Keratinocyte (primary cell): Measurements from ENCODE around the gene HAUS1. TPM values are rescaled to one million over a fixed set of nuclear protein-coding genes. Genes with fewer than 3 reads are reported as not detected.

Source experiments
- DNase-seq: peaks from one replicate; pipeline ENCODE4 v3.0.0-alpha.2; 2011; ENCODE audit warnings: low read depth, missing footprints, low spot score
- FAIRE-seq: peaks from 2 replicates; lab custom pipeline; 2011; peaks lifted over from hg19 to GRCh38; lab: Jason Lieb, UNC
- H2AFZ ChIP-seq: 2 replicates; pipeline ENCODE4 v1.6.0; 2012; ENCODE audit warnings: low read length, control low read depth, inconsistent platforms; ENCODE audit not compliant: control insufficient read depth
- H3K27ac ChIP-seq: 2 replicates; pipeline ENCODE4 v1.5.1; 2011; ENCODE audit warnings: low read length; ENCODE audit not compliant: control insufficient read depth, insufficient read depth
- H3K27me3 ChIP-seq: 3 replicates; pipeline ENCODE4 v1.6.0; 2011; ENCODE audit warnings: low read length; ENCODE audit not compliant: control insufficient read depth, insufficient read depth; ENCODE audit errors: extremely low read depth
- H3K36me3 ChIP-seq, 2 experiments: 2 replicates in 1 of 2; 3 replicates in 1 of 2; pipeline ENCODE4 v1.5.1; 2011; ENCODE audit warnings: low read length in 2 of 2, mild to moderate bottlenecking in 1 of 2; ENCODE audit not compliant: control insufficient read depth in 2 of 2, insufficient read depth in 2 of 2; ENCODE audit errors: extremely low read depth in 1 of 2
- H3K4me1 ChIP-seq: 3 replicates; pipeline ENCODE4 v1.5.1; 2011; ENCODE audit warnings: low read length; ENCODE audit not compliant: control insufficient read depth, insufficient read depth; ENCODE audit errors: extremely low read depth
- H3K4me2 ChIP-seq: 3 replicates; pipeline ENCODE4 v1.6.0; 2011; ENCODE audit warnings: low read depth, low read length; ENCODE audit not compliant: control insufficient read depth, insufficient read depth; ENCODE audit errors: extremely low read depth
- H3K4me3 ChIP-seq, 3 experiments: fragments of 200-600 bp in 1 of 3; sonication (generic) in 1 of 3; 2 replicates in 2 of 3; 3 replicates in 1 of 3; pipeline ENCODE4 v1.5.1; 2011 to 2016; ENCODE audit warnings: low read length in 3 of 3, mild to moderate bottlenecking in 3 of 3, control low read depth in 2 of 3, inconsistent platforms in 1 of 3, low read depth in 1 of 3, mixed read lengths in 1 of 3, mixed run types in 1 of 3, moderate library complexity in 1 of 3; ENCODE audit not compliant: control insufficient read depth in 2 of 3, insufficient read depth in 2 of 3; ENCODE audit errors: extremely low read depth in 1 of 3
- H3K79me2 ChIP-seq: 2 replicates; pipeline ENCODE4 v1.6.0; 2012; ENCODE audit warnings: low read length; ENCODE audit not compliant: control insufficient read depth, insufficient read depth
- H3K9ac ChIP-seq: 3 replicates; pipeline ENCODE4 v1.6.0; 2011; ENCODE audit warnings: low read length; ENCODE audit not compliant: control insufficient read depth, insufficient read depth; ENCODE audit errors: extremely low read depth
- H3K9me1 ChIP-seq: 3 replicates; pipeline ENCODE4 v1.6.0; 2011; ENCODE audit warnings: low read length; ENCODE audit not compliant: control insufficient read depth, insufficient read depth; ENCODE audit errors: extremely low read depth
- H3K9me3 ChIP-seq: 2 replicates; pipeline ENCODE4 v1.5.1; 2012; ENCODE audit warnings: low read depth, low read length; ENCODE audit not compliant: control insufficient read depth
- H4K20me1 ChIP-seq: 3 replicates; pipeline ENCODE4 v1.6.0; 2011; ENCODE audit warnings: low read length; ENCODE audit not compliant: control insufficient read depth, insufficient read depth; ENCODE audit errors: extremely low read depth
- EZH2 ChIP-seq: IDR thresholded peaks from one replicate; pipeline ENCODE4 v1.6.1; 2012; ENCODE audit warnings: inconsistent platforms, mild to moderate bottlenecking, low read length, moderate library complexity
- dilution Hi-C: fragments of 300-500 bp; cut with MboI; formaldehyde crosslinking; loops from one replicate; pipeline ENCODE4 v1.7.0; 2020; ENCODE audit warnings: low sequenced_read_pairs; ENCODE audit not compliant: extremely low pct_ligation_motif_present
- polyA plus RNA-seq, 5 experiments: library from polyadenylated mRNA; depleted of rRNA in 3 of 5; stranded (reverse) in 3 of 5; stranded (forward) in 1 of 5; unstranded in 1 of 5; fragments of >200 nt; gene quantifications; 1 replicate in 1 of 5; 2 replicates in 3 of 5; 3 replicates in 1 of 5; pipeline versions ENCODE4 v1.2.1 to v1.2.3, GENCODE V29; 2011 to 2012; ENCODE audit warnings: missing spikeins in 2 of 5, low read depth in 1 of 5, low replicate concordance in 1 of 5
- TF ChIP-seq, protein P1 (sequence below), 3 experiments: IDR thresholded peaks in 1 of 3; conservative IDR thresholded peaks in 1 of 3; optimal IDR thresholded peaks in 1 of 3; 2 replicates in 2 of 3; 3 replicates in 1 of 3; pipeline versions ENCODE3 to v1.5.1; 2011; ENCODE audit warnings: low read length in 3 of 3, mild to moderate bottlenecking in 3 of 3, moderate library complexity in 2 of 3, control low read depth in 1 of 3, inconsistent platforms in 1 of 3; ENCODE audit not compliant: insufficient read depth in 2 of 3; ENCODE audit errors: extremely low read depth in 1 of 3

HAUS1 gene
- polyA plus RNA-seq, 1 donor (not counting 4 experiments of a cell fraction or from before 2014, with no cell fraction given): 39.5 TPM

DNA sequence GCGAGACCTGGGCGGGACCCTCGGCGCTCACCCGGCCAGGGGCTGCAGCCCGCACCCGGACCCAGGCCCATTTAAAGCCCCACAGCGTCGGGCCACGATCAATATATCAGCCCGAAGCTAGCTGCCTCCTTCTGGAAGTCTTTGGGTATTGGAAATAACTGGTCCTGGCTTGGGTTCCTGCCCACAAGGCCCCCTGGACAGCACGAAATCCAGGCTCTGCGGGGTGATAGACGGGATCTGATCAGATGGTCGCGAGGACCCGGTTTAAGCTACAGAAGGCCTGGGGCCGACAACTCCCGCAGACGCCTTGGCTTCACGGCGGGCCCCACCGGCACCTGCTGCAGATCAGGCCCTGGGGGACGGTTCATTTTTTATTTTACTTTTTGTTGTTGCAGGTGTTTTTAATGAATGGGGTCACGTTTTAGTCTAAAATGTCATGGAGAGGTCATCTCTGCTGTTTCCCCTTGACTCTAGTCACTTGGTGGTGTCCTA is 31.8 kb upstream of the HAUS1 start:
- dilution Hi-C loops: no loop called here
- Histone ChIP-seq H2AFZ (peak overlapping the region; percentile 51), H3K9me3 (no peaks in the 10 kb centered on the region), H4K20me1 (no peaks in the 10 kb centered on the region), H3K79me2 (peaks cover 33% of the 10 kb centered on the region), H3K9ac (peak overlapping the region; percentile 88), H3K4me3 (peak overlapping the region; percentile 73 to 91 (median 89)), H3K4me1 (peaks cover 32% of the 10 kb centered on the region), H3K36me3 (peaks cover 1 to 3% of the 10 kb centered on the region in 2 experiments), H3K9me1 (no peaks in the 10 kb centered on the region), H3K27ac (no peak overlapping the region), H3K27me3 (no peaks in the 10 kb centered on the region), H3K4me2 (peak overlapping the region; percentile 94)
- FAIRE-seq: no peak
- no peak for DNase-seq
- TF ChIP-seq, protein P1, sequence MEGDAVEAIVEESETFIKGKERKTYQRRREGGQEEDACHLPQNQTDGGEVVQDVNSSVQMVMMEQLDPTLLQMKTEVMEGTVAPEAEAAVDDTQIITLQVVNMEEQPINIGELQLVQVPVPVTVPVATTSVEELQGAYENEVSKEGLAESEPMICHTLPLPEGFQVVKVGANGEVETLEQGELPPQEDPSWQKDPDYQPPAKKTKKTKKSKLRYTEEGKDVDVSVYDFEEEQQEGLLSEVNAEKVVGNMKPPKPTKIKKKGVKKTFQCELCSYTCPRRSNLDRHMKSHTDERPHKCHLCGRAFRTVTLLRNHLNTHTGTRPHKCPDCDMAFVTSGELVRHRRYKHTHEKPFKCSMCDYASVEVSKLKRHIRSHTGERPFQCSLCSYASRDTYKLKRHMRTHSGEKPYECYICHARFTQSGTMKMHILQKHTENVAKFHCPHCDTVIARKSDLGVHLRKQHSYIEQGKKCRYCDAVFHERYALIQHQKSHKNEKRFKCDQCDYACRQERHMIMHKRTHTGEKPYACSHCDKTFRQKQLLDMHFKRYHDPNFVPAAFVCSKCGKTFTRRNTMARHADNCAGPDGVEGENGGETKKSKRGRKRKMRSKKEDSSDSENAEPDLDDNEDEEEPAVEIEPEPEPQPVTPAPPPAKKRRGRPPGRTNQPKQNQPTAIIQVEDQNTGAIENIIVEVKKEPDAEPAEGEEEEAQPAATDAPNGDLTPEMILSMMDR (optimal IDR thresholded peaks at IDR 0.05 in 1 of 3, IDR thresholded peaks at IDR 0.05 in 1 of 3, conservative IDR thresholded peaks at IDR 0.05 in 1 of 3; ENCODE audit: extremely low read depth in 1 of 3, insufficient read depth in 2 of 3, low read length in 3 of 3): peak in 1 of 3 experiments; percentile 3
- no peak for TF ChIP-seq EZH2

DNA sequence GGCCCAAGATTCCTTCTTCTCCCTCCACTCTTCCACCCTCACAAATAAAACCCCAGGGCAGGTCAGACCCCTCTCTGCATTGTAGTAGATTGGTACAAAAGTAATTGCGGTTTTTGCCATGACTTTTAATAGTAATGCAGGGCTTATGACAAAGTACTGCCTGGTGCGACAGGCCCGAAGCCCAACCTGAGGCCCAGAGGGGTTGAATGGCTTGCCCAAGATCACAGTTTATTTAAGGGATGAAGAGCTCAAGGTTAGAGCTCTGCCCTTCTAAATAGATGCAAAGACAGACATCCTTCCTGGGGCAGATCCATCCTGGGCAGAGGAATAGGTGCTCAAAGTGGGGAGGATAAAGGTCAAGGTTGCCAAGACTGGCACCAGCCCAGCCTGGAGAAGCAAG is 31.2 kb upstream of the HAUS1 start:
- peaks cover 32% of the 10 kb centered on the region for H3K4me1 ChIP-seq

More for the DNA sequence above, 31.2 kb upstream of the HAUS1 start:
- no peak overlapping the region for H3K27ac ChIP-seq
- no peaks in the 10 kb centered on the region for H3K9me3 ChIP-seq
- no peaks in the 10 kb centered on the region for H4K20me1 ChIP-seq
- H2AFZ ChIP-seq: no peak overlapping the region
- no peaks in the 10 kb centered on the region for H3K9me1 ChIP-seq
- H3K4me2 ChIP-seq: no peak overlapping the region
- H3K36me3 ChIP-seq: peaks cover 4 to 5% of the 10 kb centered on the region in 2 experiments
- no peak overlapping the region for H3K9ac ChIP-seq
- TF ChIP-seq EZH2: no peak
- TF ChIP-seq, protein P1 (optimal IDR thresholded peaks at IDR 0.05 in 1 of 3, IDR thresholded peaks at IDR 0.05 in 1 of 3, conservative IDR thresholded peaks at IDR 0.05 in 1 of 3; ENCODE audit: extremely low read depth in 1 of 3, insufficient read depth in 2 of 3, low read length in 3 of 3): no peak
- H3K79me2 ChIP-seq: peaks cover 29% of the 10 kb centered on the region
- dilution Hi-C loops: no loop called here
- FAIRE-seq (no peak), DNase-seq (no peak)
- no peak overlapping the region for H3K4me3 ChIP-seq
- H3K27me3 ChIP-seq: no peaks in the 10 kb centered on the region
